Stomach smooth muscle (tissue), 2 donors: Measurements from ENCODE around the gene NPTX1.

Experiments used
- H3K27ac ChIP-seq: one replicate; pipeline ENCODE4 v1.7.0; 2013; ENCODE audit warnings: mild to moderate bottlenecking, low read length, inconsistent platforms
- H3K27me3 ChIP-seq, 2 donors: one replicate each; pipeline ENCODE4 v1.7.0; 2013; ENCODE audit warnings: low read length in 2 of 2; ENCODE audit not compliant: insufficient read depth in 2 of 2, control insufficient read depth in 1 of 2
- H3K36me3 ChIP-seq, 2 donors: one replicate each; pipeline ENCODE4 v1.7.0; 2013; ENCODE audit warnings: low read length in 2 of 2; ENCODE audit not compliant: control insufficient read depth in 2 of 2, insufficient read depth in 2 of 2
- H3K4me1 ChIP-seq: one replicate; pipeline ENCODE4 v1.7.0; 2013; ENCODE audit warnings: low read length; ENCODE audit not compliant: control insufficient read depth, insufficient read depth
- H3K4me3 ChIP-seq, 2 donors: one replicate each; pipeline ENCODE4 v1.7.0; 2013; ENCODE audit warnings: low read length in 2 of 2
- H3K9ac ChIP-seq, 2 donors: one replicate each; pipeline ENCODE4 v1.7.0; 2013; ENCODE audit warnings: low read length in 2 of 2, mild to moderate bottlenecking in 1 of 2
- H3K9me3 ChIP-seq, 2 donors: one replicate each; pipeline ENCODE4 v1.7.0; 2013; ENCODE audit warnings: low read length in 2 of 2; ENCODE audit not compliant: control insufficient read depth in 2 of 2
- donor health status: healthy.
- donor health status: Pancreatic carcinoma.

The NPTX1 gene

GRCh38 chr17:80442323-80442659, 34.1 kb downstream of the NPTX1 start:
- H3K9ac ChIP-seq, result no peak overlapping the region
- H3K27ac ChIP-seq, result no peak overlapping the region
- H3K4me1 ChIP-seq, result peaks cover 2% of the 10 kb centered on the region
- no peak overlapping the region for H3K4me3 ChIP-seq
- no peaks in the 10 kb centered on the region for H3K27me3 ChIP-seq
- H3K9me3 ChIP-seq, result no peaks in the 10 kb centered on the region
- no peaks in the 10 kb centered on the region for H3K36me3 ChIP-seq

DNA sequence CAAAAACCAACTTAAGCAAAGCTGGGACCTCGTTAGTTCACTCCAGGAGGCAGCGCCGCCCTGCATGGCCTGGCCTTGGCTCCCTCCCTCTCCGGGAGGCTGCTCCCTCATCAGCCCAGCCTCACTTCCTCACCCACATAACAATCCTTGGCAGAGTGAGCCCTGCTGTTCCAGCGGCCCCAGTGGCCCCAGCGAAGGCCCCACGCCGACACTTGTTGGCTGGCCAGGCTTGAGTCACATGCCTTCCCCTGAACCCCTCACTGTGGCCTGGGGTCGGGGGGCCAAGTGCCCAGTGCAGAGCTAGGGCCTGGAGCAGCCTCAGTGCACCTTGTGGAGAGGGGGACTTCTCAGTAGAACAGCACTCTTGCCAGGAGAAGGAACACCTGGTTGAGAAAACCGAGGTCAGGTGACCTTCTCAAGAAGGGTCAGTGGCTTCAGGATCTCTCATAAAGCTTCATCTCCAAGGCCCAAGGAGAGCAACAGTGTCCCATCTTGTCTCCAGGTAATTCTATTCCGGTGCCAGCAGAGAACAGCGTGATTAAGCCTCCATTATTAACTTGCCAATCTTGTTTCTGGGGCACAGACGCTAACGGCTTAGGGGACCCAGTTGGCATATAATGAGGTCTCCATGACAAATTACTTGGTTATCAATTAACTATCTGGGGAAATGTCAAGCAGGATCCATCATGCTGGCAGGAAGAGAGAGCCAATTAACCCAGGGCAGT, 34.6 kb downstream of the NPTX1 start:
- H3K4me3 ChIP-seq, result no peak overlapping the region
- H3K9me3 ChIP-seq, result no peaks in the 10 kb centered on the region
- H3K9ac ChIP-seq, result no peak overlapping the region
- H3K36me3 ChIP-seq, result peaks cover 0 to 2% of the 10 kb centered on the region in 2 donors
- H3K27me3 ChIP-seq, result no peaks in the 10 kb centered on the region
- H3K4me1 ChIP-seq, result peaks cover 7% of the 10 kb centered on the region
- no peak overlapping the region for H3K27ac ChIP-seq

DNA sequence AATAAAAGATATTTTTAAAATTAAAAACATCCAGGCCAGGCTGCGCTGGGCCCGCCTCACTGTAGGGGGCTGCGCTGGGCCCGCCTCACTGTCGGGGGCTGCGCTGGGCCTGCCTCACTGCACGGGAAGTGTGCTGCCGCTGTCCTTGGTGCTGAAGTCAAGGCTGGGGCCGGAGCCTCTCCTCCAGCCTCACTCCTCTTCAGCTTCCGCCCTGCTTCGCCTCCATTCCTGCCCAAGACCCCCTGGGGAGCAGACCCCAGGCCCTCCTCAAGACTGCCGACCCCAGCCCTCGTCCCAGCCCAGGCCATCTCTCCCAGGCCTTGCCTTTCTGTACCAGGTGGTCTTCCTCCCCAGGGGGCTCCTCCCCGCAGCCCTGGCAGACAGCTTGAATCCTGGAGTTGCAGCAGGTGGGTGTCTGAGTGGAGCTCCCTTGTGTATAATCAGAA, 35.3 kb downstream of the NPTX1 start:
- H3K9ac ChIP-seq, result no peak overlapping the region

DNA sequence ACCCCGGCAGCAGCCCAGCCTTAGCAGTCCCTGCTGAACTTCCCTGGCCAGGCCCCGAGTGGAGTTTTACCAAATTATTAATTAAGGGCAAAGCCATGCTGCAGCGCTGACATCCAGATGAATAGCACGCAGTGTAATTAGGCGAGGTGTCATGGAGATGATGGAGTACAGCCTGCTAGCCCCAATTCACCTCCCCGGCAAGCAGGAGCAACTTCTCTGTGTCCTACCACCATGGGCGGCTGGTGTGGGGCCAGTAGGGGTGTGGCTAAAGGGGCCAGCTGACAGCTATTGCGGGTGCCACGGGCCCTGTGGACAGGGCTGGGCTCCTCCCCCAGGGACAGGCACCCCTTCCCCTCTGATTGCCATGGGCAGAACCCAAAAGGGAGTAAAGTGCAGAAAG, 36.9 kb downstream of the NPTX1 start:
- no peaks in the 10 kb centered on the region for H3K27me3 ChIP-seq
- H3K36me3 ChIP-seq, result peaks cover 0 to 7% of the 10 kb centered on the region in 2 donors
- H3K27ac ChIP-seq, result no peak overlapping the region
- H3K4me3 ChIP-seq, result no peak overlapping the region
- no peak overlapping the region for H3K9ac ChIP-seq
- H3K9me3 ChIP-seq, result no peaks in the 10 kb centered on the region
- H3K4me1 ChIP-seq, result peaks cover 7% of the 10 kb centered on the region

More for the DNA sequence above, 35.3 kb downstream of the NPTX1 start:
- H3K4me3 ChIP-seq, result no peak overlapping the region
- no peak overlapping the region for H3K27ac ChIP-seq
- peaks cover 7% of the 10 kb centered on the region for H3K4me1 ChIP-seq
- no peaks in the 10 kb centered on the region for H3K9me3 ChIP-seq
- no peaks in the 10 kb centered on the region for H3K27me3 ChIP-seq
- H3K36me3 ChIP-seq, result peaks cover 0 to 5% of the 10 kb centered on the region in 2 donors

DNA sequence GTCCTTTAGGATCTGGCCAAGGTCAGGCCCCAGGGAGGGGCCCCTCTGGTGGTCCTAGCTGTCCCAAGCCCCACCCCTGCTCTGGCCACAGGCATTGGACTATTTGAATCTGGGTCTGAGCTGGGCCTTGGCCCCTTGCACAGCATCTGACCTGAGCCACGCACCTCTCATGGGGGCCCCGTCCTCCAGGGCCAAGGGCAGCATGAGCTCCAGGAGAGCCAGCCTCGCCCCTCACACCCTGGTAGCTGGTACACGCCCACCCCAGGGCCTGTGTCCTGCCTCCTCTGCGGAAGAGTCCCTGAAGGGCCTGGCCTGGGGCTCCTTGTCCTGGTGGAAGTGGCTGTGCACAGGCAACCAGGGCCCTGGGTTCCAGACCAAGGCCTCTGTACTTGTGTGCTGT, 37.6 kb downstream of the NPTX1 start:
- no peaks in the 10 kb centered on the region for H3K27me3 ChIP-seq
- H3K9ac ChIP-seq, result no peak overlapping the region
- no peak overlapping the region for H3K4me3 ChIP-seq
- peaks cover 7% of the 10 kb centered on the region for H3K4me1 ChIP-seq
- no peak overlapping the region for H3K27ac ChIP-seq
- no peaks in the 10 kb centered on the region for H3K9me3 ChIP-seq
- H3K36me3 ChIP-seq, result peaks cover 0 to 7% of the 10 kb centered on the region in 2 donors

DNA sequence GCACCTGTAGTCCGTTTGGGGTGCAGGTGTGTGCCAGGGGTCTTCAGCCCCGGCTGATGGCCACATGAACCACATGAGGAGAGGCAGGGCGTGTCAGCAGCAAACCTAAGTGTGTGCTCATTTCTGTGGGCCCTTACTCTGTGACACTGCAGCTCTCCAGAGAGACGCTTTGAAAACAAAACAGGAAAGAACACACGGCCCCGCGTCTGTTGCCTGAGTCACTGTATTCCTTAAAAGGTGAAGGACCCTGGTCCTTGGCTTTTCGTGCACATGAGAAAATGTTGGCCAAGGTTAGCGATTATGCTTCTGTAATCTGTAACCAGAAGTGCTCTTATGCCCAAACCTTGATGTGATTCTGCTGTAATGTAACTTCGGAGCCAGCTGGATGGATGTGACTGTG, 38.9 kb downstream of the NPTX1 start:
- H3K4me3 ChIP-seq, result no peak overlapping the region
- no peak overlapping the region for H3K9ac ChIP-seq
- H3K9me3 ChIP-seq, result no peaks in the 10 kb centered on the region
- H3K27me3 ChIP-seq, result no peaks in the 10 kb centered on the region
- H3K27ac ChIP-seq, result peak overlapping the region; percentile 18
- peaks cover 0 to 7% of the 10 kb centered on the region in 2 donors for H3K36me3 ChIP-seq
- H3K4me1 ChIP-seq, result peaks cover 7% of the 10 kb centered on the region

- peaks cover 0 to 10% of the 10 kb centered on the region in 2 donors for H3K36me3 ChIP-seq
- H3K27ac ChIP-seq, result no peak overlapping the region
Measured at GRCh38 chr17:80433916-80434666, 42.3 kb downstream of the NPTX1 start.

DNA sequence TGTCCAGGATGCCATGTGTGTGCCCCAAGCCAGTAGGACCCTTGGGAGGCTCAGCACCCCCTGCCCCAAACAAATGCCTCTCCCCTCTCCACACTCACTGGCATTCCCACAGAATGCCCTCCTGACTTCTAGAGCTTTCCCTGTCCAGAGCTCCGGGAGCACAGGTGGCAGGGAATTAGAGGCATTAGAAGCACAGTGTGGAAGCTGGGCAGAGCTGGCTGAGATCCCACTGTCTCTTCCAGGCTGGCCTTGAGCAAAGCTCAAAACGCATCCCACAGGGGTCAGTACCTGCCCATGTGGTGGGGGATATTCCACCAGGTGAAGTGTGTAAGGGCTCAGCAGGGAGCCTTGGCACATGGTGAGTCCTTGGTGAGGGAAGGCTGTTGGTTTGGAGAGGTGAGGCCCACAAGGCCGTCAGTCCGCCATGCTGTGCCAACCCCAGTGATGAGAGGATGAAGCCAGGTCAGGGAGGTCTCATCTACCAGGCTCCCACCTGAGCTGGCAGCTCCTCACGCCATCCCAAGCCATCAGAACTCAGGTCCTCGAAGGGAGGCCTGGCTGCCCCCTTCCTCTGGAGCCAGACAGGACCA, 43.4 kb downstream of the NPTX1 start:
- no peak overlapping the region for H3K27ac ChIP-seq
- H3K9ac ChIP-seq, result no peak overlapping the region
- H3K27me3 ChIP-seq, result no peaks in the 10 kb centered on the region
- H3K9me3 ChIP-seq, result no peaks in the 10 kb centered on the region
- peaks cover 0 to 15% of the 10 kb centered on the region in 2 donors for H3K36me3 ChIP-seq
- H3K4me3 ChIP-seq, result no peak overlapping the region
- H3K4me1 ChIP-seq, result peaks cover 7% of the 10 kb centered on the region

More at GRCh38 chr17:80433916-80434666, 42.3 kb downstream of the NPTX1 start:
- Histone ChIP-seq H3K4me1 (peaks cover 7% of the 10 kb centered on the region), H3K27me3 (no peaks in the 10 kb centered on the region), H3K9me3 (no peaks in the 10 kb centered on the region), H3K4me3 (no peak overlapping the region), H3K9ac (no peak overlapping the region)

DNA sequence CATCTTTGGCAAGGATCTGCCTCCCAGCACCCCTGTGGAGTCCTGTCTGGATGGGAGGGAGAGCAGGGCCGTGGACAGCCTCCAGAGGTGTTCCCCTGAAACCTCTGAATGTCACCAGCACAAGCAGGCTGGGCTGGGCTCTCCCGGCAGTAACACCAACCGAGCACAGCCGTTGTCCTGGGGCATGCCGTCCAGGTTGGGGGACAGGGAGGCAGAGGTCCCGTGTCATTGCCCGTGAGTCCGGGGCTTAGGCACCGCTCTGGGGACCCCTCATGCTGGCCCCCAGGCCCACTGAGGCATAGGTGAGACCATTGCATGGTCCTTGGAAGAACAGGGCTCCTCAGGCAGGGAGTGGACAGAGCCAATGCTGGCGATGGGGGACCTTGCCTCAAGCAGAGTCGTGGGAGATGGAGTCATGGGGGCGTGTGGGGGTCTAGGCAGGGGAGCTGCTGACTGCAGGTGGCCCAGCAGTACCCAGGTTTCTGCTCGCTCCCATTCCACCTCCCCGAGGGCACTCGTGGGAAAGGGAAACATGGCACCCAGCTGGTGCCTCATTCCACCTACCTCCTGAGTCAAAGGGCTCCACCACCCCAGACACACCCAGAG, 44.0 kb downstream of the NPTX1 start:
- Histone ChIP-seq H3K27ac (no peak overlapping the region), H3K4me3 (no peak overlapping the region), H3K4me1 (peaks cover 6% of the 10 kb centered on the region), H3K9me3 (no peaks in the 10 kb centered on the region), H3K27me3 (no peaks in the 10 kb centered on the region), H3K36me3 (peaks cover 0 to 16% of the 10 kb centered on the region in 2 donors), H3K9ac (no peak overlapping the region)

- H3K4me3 ChIP-seq, result no peak overlapping the region
- no peak overlapping the region for H3K9ac ChIP-seq
- H3K36me3 ChIP-seq, result peaks cover 0 to 15% of the 10 kb centered on the region in 2 donors
Measured at GRCh38 chr17:80431246-80432195, 44.9 kb downstream of the NPTX1 start.

More at GRCh38 chr17:80431246-80432195, 44.9 kb downstream of the NPTX1 start:
- Histone ChIP-seq H3K4me1 (peaks cover 6% of the 10 kb centered on the region), H3K27me3 (no peaks in the 10 kb centered on the region), H3K9me3 (no peaks in the 10 kb centered on the region), H3K27ac (no peak overlapping the region)
